ENCODE data around the gene MPHOSPH9.

DNA sequence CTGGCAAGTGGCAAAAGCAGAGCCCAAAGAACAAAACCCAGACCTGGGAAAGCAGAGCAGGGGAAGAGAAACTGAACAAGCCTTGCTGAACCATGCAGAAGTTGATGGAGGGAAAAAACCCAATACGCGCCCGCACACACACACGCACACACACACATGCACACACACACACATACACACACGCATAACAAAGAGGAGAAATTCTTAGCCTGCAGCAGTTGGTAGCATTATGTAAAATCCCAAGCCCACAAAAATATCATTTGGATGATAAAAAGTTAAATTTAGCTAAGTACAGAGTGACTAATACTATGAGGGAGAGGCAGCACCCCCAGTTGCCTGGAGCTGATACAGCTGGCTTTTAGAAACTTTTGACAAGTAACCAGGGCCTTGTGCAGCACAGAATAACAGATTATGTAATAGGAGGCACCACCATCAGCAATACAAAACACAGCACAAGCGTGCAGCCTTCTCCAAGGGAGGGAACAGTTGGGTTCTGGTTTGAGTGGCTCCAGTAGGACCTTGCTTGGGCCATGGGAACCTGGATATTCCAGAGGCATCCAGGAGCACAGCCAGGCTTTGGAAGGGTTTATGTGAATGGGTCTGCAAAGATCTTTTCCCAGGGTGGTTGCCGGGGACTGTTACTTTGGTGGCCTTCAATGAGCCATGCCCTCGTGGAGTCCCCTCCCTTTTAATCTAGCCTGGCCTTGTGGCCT lies 117.4 kb downstream of the MPHOSPH9 start:
- TF ChIP-seq, protein P1, sequence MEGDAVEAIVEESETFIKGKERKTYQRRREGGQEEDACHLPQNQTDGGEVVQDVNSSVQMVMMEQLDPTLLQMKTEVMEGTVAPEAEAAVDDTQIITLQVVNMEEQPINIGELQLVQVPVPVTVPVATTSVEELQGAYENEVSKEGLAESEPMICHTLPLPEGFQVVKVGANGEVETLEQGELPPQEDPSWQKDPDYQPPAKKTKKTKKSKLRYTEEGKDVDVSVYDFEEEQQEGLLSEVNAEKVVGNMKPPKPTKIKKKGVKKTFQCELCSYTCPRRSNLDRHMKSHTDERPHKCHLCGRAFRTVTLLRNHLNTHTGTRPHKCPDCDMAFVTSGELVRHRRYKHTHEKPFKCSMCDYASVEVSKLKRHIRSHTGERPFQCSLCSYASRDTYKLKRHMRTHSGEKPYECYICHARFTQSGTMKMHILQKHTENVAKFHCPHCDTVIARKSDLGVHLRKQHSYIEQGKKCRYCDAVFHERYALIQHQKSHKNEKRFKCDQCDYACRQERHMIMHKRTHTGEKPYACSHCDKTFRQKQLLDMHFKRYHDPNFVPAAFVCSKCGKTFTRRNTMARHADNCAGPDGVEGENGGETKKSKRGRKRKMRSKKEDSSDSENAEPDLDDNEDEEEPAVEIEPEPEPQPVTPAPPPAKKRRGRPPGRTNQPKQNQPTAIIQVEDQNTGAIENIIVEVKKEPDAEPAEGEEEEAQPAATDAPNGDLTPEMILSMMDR (IDR thresholded peaks at IDR 0.05), result no peak
- TF ChIP-seq POLR2A (IDR thresholded peaks at IDR 0.05), result no peak
